Femur (tissue), 1 donor: ENCODE measurements around the gene C1orf159.

Experiments
- DNase-seq: peaks from one replicate; pipeline ENCODE4 v3.0.0-alpha.2; 2017

C1orf159 gene

GRCh38 chr1:1130206-1131120 lies 14.6 kb upstream of the C1orf159 start:
- DNase-seq = no peak

GRCh38 chr1:1129381-1129821 lies 13.5 kb upstream of the C1orf159 start:
- no peak for DNase-seq

GRCh38 chr1:1128454-1129139 lies 12.7 kb upstream of the C1orf159 start:
- DNase-seq = no peak

GRCh38 chr1:1127551-1128451 lies 11.9 kb upstream of the C1orf159 start:
- peak; percentile 30 for DNase-seq

- DNase-seq = peak; percentile 11
Observed at GRCh38 chr1:1125945-1126344, 10.1 kb upstream of the C1orf159 start.

- DNase-seq = peak; percentile 17
Observed at GRCh38 chr1:1124786-1125642, 9.1 kb upstream of the C1orf159 start.

- no peak for DNase-seq
Observed at GRCh38 chr1:1124508-1124785, 8.6 kb upstream of the C1orf159 start.

- no peak for DNase-seq
Observed at GRCh38 chr1:1123581-1124507, 8.0 kb upstream of the C1orf159 start.

- peak; percentile 24 for DNase-seq
Observed at GRCh38 chr1:1122981-1123480, 7.1 kb upstream of the C1orf159 start.

- DNase-seq = peak; percentile 86
Observed at GRCh38 chr1:1122078-1122811, 6.4 kb upstream of the C1orf159 start.

GRCh38 chr1:1121611-1122077 lies 5.8 kb upstream of the C1orf159 start:
- no peak for DNase-seq

- no peak for DNase-seq
Observed at GRCh38 chr1:1120866-1121591, 5.1 kb upstream of the C1orf159 start.

- no peak for DNase-seq
Observed at GRCh38 chr1:1120096-1120495, 4.2 kb upstream of the C1orf159 start.

- DNase-seq = no peak
Observed at GRCh38 chr1:1119272-1119890, 3.5 kb upstream of the C1orf159 start.

GRCh38 chr1:1118876-1119220 lies 3.0 kb upstream of the C1orf159 start:
- no peak for DNase-seq

GRCh38 chr1:1118011-1118875 lies 2.4 kb upstream of the C1orf159 start:
- no peak for DNase-seq

GRCh38 chr1:1117469-1117831 lies 1.6 kb upstream of the C1orf159 start:
- DNase-seq = no peak
